Kidney glomerular epithelial cell (primary cell): Measurements from ENCODE around the gene SLC30A2.

Source experiments
- DNase-seq: peaks from one replicate; lab custom pipeline; 2025; lab: John Stamatoyannopoulos, UW

The SLC30A2 gene

GRCh38 chr1:26021647-26022403, 24.1 kb downstream of the SLC30A2 start, which contains the start of gene EXTL1:
Gene EXTL1, plus strand, starts transcription at chr1:26021775. Its CDS starts 872 bp downstream, at chr1:26022647.
- DNase-seq = peak; percentile 31

DNA sequence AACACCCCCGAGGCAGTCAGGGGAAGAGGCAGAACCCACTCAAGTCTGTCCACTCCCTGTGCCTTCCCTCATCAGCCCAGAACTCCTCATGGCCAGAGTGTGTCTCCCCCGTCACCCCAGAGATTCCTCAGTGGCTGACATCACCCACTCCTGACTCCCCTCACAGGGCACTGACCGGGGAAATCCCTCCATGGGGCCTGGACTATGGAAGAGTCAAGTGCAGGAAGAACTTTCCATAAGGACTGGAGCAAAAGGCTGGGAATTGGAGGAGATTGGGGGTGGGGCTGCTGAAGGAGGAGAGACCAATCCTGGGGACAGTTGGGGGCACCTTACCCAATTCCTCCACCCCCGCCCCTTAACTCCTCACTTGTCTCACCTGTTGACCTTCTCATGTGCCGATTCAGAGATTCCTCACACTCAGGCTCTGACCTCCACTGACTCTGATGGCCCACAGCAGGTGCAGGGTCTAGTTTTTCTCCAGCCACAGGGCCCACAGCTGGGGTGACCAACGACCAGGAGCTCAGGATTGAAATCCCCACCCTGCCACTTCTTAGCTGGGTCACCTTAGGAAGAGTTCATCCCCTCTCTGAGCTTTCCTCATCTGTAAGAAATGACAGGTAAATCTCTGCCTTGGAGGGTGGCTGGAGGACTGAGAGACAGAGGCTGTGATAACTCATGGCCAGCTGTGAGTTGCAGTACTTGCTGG, 24.8 kb downstream of the SLC30A2 start:
- DNase-seq = peak; percentile 32

- DNase-seq = peak; percentile 43
These were observed 25.6 kb downstream of the SLC30A2 start for GRCh38 chr1:26020330-26020768.

GRCh38 chr1:26019641-26020315, 26.1 kb downstream of the SLC30A2 start:
- DNase-seq = no peak

- DNase-seq = no peak
These were observed 28.3 kb downstream of the SLC30A2 start for GRCh38 chr1:26017606-26018005.

GRCh38 chr1:26016953-26017545, 28.9 kb downstream of the SLC30A2 start:
- DNase-seq = no peak

GRCh38 chr1:26016258-26016952, 29.5 kb downstream of the SLC30A2 start:
- no peak for DNase-seq

GRCh38 chr1:26015358-26015757, 30.6 kb downstream of the SLC30A2 start:
- no peak for DNase-seq

GRCh38 chr1:26014179-26014578, 31.7 kb downstream of the SLC30A2 start:
- no peak for DNase-seq

GRCh38 chr1:26012864-26013263, 33.1 kb downstream of the SLC30A2 start:
- DNase-seq = no peak

DNA sequence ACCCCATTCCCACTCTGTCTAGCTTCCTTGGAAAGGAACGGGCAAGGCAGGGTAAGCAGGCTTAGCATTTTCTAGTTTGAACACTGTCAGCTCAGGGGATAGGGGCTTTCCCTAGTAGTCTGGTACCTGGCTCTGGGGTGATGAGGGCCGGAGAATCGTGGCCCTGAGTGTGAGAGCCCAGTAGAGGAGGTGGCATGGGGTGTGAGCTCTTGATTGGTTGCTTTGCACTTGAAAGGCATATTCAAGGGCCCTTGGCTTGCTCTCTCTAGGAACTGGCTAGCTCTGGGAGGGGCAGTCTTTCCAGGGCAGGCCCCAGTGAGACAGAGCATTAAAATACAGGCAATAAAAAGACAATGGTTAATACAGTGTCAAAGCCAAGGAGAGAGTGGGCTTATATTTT, 35.1 kb downstream of the SLC30A2 start:
- no peak for DNase-seq

DNA sequence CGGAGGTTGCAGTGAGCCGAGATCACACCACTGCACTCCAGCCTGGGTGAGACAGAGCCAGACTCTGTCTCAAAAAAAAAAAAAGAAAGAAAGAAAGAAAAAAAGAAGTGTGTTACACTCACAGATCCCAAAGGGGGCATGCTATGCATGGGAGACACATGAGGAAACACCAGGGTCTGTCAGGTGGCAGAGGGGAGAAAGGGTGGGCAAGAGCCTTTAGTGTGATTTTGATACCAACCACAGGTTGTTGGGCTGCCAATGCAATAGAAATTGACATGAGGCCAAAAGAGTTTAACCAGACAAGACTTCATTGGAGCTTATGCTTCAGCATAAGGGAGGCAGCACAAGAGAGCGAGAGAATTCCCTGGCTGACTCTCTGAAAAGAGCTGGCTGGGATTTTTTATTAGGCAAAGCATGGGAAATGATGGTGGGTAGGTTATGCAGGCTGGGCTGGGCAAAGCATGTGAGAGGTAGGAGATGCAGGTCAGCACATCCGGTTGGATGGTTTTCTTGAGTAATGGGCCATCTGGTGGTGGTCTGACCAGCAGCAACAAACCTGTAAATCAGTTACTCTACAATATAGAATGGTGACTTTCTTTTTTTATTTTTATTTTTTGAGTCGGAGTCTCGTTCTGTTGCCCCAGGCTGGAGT, 36.0 kb downstream of the SLC30A2 start:
- DNase-seq = peak; percentile 11

DNA sequence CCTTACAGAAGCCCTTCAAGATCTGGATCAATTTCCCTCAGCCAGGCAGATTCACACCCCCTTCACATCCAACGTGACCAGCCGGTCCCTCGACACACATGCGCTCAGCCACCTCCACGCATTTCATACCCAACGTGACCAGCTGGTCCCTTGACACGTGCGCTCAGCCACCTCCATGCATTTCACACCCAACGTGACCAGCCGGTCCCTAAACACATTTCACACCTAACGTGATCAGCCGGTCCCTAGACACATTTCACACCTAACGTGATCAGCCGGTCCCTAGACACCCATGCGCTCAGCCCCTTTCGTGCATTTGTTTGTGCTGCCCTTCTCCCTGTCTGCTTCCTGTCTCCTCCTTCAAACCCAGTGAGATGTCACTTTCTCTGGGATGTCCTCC, 39.2 kb downstream of the SLC30A2 start:
- DNase-seq = no peak

DNA sequence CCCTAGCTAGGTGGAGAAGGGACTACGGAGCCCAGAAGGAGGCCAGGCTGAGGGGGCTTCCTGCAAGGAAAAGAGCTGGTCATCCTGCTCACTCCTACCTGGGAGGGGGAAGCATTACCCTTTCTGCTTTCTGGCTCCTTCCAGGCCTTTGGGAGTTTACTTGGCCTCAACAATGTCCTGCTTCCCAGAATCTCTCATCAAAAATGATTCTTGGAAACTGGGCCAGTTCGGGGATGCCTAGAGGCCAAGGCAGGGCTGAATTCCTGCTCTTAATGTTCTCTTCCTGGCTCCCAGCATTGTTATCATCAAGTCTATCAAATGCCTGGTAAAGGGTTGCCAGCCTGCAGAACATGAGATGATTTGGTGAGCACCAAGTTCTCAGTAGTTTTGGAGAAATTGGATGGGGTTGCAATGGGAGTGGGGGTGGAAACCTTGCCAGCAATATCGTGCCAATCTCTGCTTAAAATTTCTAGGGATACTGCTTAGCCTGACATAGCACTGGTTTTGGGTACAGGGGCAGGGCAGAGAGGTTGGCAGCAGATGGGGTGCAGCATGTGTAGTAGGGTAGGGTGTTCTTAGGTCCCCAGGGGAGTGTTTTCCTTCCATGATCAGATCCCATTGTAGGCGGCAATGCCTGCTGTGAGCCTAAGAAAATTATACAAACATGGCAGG, 40.3 kb downstream of the SLC30A2 start:
- DNase-seq = no peak

DNA sequence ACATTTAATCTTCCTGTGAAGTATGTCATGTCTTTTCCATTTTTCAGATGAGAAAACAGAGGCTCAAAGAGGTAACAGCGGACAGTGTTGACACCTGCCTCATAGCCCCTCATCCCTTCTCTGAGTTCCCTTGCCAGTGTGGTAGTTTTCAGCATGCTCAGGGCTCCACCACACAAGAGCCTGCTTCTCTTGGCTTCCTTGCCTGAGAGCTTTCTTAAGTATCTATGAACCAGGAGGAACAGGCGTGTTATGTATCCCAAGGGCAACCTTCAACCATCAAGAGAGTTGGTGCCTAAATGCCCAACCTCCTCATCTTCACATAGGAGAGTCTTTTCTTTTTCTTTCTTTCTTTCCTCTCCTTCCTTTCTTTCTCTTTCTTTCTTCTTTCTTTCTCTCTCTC, 42.2 kb downstream of the SLC30A2 start:
- no peak for DNase-seq

DNA sequence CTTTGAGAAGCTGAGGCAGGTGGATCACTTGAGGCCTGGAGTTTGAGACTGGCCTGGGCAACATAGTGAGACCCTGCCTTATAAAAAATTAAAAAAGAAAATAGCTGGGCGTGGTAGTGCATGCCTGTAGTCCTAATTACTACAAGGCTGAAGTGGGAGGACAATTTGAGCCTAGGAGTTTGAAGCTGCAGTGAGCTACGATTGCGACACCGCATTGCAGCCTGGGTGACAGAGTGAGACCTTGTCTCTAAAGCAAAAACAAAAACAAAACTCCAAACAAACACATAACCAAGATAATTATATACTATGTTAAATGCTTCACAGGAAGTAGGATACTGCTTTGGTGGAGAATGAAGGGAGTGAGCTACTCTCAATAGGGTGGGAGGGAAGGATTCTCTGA, 42.7 kb downstream of the SLC30A2 start:
- DNase-seq = no peak

DNA sequence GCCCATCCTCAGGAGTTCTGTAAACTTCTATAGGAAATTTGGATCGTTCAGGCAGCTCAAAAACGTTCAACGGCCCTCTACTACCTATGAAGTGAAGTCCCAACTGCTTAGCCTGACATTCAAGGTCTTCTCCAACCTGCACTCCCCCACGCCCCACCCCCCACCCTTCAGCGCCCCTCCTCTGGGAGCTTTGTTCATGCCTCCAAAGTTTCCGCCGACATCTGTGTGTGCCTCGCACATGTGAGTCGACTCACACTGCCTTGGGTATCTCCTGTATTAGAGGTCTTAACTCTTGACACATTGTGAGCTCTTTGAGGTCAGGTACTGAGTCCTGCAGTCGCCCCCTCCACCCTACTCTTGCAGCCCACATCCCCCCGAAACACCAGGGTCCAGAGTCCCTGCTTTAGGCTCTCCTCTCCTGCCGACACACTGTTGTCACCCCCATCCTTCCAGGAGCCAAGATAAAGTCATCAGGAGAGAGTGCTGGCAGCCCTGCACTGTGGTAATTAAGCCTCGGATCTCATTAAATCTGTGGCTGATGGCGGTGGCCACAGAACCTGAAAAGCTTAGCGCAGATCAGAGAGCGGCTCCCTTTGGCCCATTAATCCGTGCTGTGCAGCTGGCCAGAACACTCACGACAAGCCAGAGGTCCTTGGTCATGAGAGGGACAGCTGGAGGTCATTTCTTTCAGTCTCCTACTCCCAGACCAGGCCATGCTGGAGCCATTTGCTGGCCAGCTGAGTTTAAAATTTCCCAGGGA, 46.7 kb downstream of the SLC30A2 start:
- no peak for DNase-seq

DNA sequence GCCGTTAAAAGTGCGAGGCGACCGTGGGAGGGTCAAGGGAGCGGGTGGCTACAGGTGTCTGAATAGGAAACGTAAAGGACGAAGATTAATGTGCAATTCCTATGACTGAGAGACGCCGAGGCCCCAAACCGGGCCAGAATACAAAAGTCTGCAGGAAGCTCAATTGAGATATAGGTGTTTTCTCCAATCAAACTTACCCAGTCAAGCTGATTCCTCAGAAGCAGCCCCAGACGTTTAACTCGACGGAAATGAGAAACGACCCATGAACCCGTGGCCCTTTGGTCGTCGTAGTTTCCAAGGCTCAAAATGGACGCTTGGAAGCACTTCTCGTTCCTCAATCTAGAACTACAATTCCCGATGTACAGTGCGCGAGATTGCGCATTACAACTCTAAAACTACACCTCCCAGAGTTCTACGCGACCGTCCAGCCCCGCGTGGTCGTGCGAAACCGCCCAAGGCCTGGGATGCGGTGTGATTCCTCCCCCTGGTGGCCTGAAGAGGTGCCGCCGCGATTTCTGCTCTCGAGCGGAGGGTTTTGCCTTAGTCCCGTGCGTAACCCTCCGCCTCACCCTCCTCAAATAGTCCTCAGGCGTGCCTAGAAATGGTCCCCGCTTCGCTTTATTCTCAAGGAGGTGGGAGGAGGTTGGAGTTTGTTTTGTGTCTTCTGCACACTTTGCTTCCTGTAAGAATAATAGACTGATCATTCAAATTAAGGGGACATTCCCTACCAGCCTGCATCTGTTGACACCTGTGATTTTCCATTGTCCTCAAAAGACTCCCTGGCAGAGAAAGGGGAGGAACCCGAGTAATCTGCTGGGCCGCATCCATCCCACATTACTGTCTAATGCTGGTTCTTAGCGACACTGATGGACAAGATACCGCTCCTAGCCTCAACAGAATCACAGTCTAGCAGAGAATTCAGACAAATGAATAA, 47.8 kb downstream of the SLC30A2 start, which contains the start of gene PAFAH2:
PAFAH2 (minus strand) TSS at position 236 of the 934 bp plus-strand sequence. CDS start 7,247 bp downstream, outside the sequence.
- DNase-seq = peak; percentile 98
